NCI-H187 (cell line): ENCODE data around the gene C8A.
A peak's percentile ranks its signal among the peaks of the same experiment; 100 is the strongest.

Source experiments
- DNase-seq, 2 experiments: peaks; one replicate each; lab custom pipeline; 2025; lab: John Stamatoyannopoulos, UW

Gene C8A

GRCh38 chr1:56894014-56894413, 39.4 kb downstream of the C8A start:
- no peak for DNase-seq

- DNase-seq, result no peak
These were observed 42.8 kb downstream of the C8A start for GRCh38 chr1:56897150-56898004.

GRCh38 chr1:56898005-56898373, 43.4 kb downstream of the C8A start:
- no peak for DNase-seq

GRCh38 chr1:56898879-56899278, 44.3 kb downstream of the C8A start:
- DNase-seq, result no peak

- DNase-seq, result no peak
These were observed 47.1 kb downstream of the C8A start for GRCh38 chr1:56901716-56902115.

- no peak for DNase-seq
These were observed 49.2 kb downstream of the C8A start for GRCh38 chr1:56903778-56904177.

- DNase-seq, result no peak
These were observed 50.2 kb downstream of the C8A start for GRCh38 chr1:56904663-56905397.

- no peak for DNase-seq
These were observed 51.1 kb downstream of the C8A start for GRCh38 chr1:56905667-56906066.

GRCh38 chr1:56908619-56909221, 54.1 kb downstream of the C8A start:
- DNase-seq, result no peak

GRCh38 chr1:56910441-56910985, 55.9 kb downstream of the C8A start:
- DNase-seq, result no peak

GRCh38 chr1:56911098-56911938, 56.7 kb downstream of the C8A start:
- no peak for DNase-seq

GRCh38 chr1:56912325-56912724, 57.7 kb downstream of the C8A start:
- DNase-seq, result no peak

GRCh38 chr1:56915960-56916359, 61.4 kb downstream of the C8A start:
- DNase-seq, result peak; percentile 37 to 62

GRCh38 chr1:56916630-56917029, 62.0 kb downstream of the C8A start:
- no peak for DNase-seq

GRCh38 chr1:56917356-56917755, 62.8 kb downstream of the C8A start:
- DNase-seq, result no peak

GRCh38 chr1:56920591-56921001, 66.0 kb downstream of the C8A start:
- no peak for DNase-seq

- DNase-seq, result no peak
These were observed 66.9 kb downstream of the C8A start for GRCh38 chr1:56921479-56921878.

GRCh38 chr1:56922070-56922469, 67.5 kb downstream of the C8A start:
- no peak for DNase-seq

GRCh38 chr1:56922507-56922906, 67.9 kb downstream of the C8A start:
- no peak for DNase-seq

GRCh38 chr1:56923201-56923600, 68.6 kb downstream of the C8A start:
- no peak for DNase-seq

GRCh38 chr1:56924116-56924515, 69.5 kb downstream of the C8A start:
- no peak for DNase-seq

GRCh38 chr1:56925193-56925592, 70.6 kb downstream of the C8A start:
- DNase-seq, result no peak
